Activated T-helper 1 cell treated with anti-CD3 and anti-CD28 coated beads, Interleukin-2, amount 50 U/mL, for 16 hours (primary cell): Measurements from ENCODE around the gene CELF4.
"Not testable (repeated sequence)": the region's sequence is repeated elsewhere in the genome, so short reads cannot be mapped to it uniquely, and the experiment has no call there.

Source experiments
- DNase-seq, 2 donors: peaks; one replicate each; pipeline ENCODE4 v3.0.0-alpha.2; 2020; ENCODE audit warnings: low read depth in 1 of 2, low spot score in 1 of 2

CELF4 gene

GRCh38 chr18:37473195-37473840, 92.3 kb downstream of the CELF4 start:
- no peak for DNase-seq

DNA sequence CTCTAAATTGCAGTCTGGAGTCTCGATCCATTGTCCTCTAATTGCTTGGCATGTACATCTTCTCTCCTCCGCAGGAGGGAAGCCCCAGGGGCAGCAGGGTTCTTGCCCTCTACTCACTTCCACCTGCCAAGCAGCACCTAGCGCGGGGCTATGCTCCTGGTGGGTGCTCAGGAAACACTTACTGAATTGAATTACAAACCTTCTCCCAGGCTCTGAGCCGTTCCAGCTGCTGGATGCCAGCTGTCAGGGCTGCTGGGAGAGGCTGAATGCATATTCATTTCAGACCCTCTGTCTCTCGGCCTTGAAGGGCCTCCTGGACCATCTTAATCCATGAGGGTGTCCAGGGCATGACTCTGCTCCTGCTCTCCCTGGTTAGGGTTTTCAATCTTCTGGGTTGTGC, 94.0 kb downstream of the CELF4 start:
- no peak for DNase-seq

GRCh38 chr18:37470986-37471385, 94.6 kb downstream of the CELF4 start:
- DNase-seq: no peak

DNA sequence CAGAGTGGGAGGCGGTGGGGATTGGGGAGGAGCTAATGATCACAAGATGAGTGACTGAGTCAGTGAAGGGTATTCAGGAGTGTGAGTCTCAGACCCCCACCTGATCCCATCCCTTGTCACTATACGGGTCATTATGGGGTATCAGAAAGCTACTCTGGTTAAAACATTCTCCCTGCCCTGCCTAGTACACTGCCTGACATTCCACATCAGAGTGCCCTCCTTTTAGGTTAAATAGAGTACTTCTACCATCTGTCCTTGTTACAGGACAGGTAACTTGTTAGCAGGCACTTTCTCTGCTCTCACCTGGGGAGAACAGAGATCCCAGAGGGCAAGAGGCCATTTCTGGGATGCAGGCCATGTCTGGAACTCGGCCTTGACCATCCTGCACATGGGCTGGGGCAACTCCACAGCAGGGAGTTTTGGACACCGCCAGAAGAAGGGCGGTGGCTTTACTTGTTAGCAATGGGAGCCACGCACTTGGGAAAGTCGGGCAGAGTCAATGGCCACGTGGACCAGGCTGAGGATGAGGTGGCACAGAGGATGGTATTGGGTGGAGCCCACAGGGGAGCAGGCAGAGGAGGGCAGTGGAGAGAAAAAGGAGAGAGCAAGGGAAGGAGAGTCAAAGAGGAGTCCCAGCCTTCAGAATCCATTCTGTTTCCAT, 98.5 kb downstream of the CELF4 start:
- DNase-seq: no peak

GRCh38 chr18:37465958-37466357, 99.6 kb downstream of the CELF4 start:
- no peak for DNase-seq

- no peak for DNase-seq
Measured at GRCh38 chr18:37464257-37464656, 101.3 kb downstream of the CELF4 start.

- DNase-seq: not testable (repeated sequence)
Measured at GRCh38 chr18:37461329-37461728, 104.3 kb downstream of the CELF4 start.

GRCh38 chr18:37460604-37461003, 105.0 kb downstream of the CELF4 start:
- DNase-seq: no peak

- no peak for DNase-seq
Measured at GRCh38 chr18:37458697-37459096, 106.9 kb downstream of the CELF4 start.

DNA sequence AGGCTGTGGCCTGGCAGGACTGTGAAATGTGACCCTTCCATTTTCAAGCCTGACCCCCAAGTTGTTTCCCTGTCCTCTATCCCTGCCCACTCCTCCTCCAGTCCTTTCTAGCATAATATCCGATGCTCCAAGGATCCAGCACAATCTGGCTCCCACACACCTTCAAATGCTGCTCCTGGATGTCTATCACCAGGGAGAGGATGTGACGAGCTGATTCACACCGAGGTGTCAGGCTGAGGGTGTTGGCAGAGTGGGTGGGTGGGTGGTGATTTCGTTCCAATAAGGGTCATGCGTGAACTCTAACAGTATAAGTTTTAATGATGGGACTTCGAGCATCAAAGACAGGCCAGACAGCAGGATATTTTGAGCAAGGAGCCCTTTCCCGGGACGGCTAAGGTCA, 107.8 kb downstream of the CELF4 start:
- DNase-seq: no peak

DNA sequence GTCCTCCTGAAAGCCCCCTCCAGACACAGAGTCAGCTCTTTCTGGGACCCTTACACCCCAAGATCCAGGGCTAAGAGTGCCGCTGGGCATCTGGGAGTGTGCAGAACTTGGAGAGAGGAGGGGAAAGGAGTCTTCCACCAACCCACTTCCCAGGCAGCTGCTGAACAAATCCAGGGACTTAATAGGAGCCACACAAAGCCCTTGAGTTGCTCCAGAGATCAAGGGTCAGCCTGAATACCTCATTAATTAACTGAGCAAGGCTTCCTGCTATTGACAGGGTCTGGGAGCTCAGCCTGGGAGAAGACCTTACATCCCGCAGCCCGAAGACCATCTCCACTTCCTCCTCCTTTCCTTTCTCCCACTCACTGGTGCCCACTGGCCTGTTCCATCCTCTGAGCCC, 108.3 kb downstream of the CELF4 start:
- DNase-seq: no peak

- DNase-seq: no peak
Measured at GRCh38 chr18:37456873-37457272, 108.7 kb downstream of the CELF4 start.

- no peak for DNase-seq
Measured at GRCh38 chr18:37456395-37456794, 109.2 kb downstream of the CELF4 start.

DNA sequence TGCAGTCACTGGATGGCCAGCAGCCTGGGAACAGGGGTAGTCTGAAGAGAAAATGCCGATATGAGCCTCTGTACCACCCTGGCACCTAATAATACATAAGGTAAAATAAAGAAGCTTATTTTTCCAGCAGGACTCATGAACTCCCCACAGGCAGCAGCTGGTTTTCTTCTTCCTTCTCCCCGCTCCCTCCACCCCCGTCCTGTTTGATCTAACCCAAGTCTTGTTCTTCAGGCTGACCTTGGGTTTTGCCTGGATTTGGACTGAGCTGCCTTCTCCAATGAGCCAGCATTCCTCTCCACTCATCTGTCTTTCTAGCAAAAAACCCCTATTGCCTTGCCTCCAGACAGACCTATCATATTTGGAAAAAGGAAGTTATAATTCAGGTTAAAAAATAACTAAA, 111.8 kb downstream of the CELF4 start:
- DNase-seq: no peak

DNA sequence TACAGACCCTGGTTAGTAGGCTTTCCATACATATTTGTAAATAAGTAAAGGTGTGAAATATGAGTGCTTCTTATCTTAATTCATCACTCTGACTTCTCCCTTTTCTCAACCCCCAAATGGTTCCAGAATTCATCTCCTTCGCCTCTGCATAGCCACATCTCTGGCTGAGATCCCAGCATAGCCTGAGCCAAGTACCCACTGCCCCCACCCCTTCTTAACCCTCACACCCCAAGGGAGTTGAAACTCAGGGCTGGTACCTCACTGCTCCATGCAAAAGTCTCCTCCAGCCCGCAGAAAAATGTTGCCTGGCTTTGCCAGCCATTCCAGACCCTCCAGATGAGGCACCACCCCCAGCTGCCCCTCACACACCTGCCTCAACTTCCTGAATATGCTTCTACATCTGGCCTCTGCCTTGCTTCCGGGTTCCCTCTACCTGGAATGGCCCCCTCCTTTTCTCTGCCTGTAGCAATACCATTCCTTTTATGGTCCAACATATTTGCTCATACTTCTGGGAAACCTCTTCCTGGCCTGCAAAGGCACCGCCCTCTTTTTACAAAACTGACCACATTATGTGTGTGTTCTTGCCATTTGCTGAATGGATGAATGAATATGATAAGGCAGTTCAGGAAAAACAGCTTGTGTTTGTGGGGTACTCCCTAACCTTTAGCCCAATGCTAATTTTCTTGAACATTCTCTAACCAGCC, 112.8 kb downstream of the CELF4 start:
- DNase-seq: no peak

GRCh38 chr18:37452015-37452414, 113.6 kb downstream of the CELF4 start:
- no peak for DNase-seq

GRCh38 chr18:37451239-37451825, 114.3 kb downstream of the CELF4 start:
- no peak for DNase-seq

DNA sequence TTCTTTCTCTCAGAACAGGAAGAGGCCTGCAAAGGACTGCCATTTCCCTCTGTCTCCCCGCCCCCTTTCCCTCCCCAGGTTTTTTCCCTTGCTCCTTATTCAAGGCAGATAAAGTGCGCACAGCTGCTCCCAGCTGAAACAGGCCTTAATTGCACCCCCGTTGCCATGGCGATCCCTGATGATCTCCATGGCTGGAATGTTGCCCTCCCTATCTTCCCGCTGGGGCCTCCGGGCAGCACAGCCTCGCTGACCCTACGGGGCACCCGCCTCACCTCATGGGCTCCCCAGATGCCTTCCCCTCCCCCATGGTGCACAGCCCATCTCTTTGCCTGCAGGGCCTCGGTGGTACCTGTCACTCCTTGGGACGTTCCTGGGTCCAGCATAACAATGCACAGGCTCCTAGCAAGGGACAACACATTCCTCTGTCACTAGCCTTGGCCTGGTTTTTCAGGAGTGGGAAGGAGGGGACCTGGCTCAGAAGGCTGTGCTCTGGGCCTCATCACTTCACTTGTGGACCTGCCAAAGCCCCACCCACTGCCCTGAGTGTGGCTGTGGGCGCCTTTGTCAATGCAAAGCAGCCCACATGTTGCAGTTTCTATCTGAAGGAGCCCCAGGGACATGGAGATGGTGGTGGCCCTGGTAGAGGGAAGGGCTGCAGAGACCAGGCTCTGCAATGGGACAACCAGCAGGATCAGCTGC, 115.0 kb downstream of the CELF4 start:
- DNase-seq: no peak

DNA sequence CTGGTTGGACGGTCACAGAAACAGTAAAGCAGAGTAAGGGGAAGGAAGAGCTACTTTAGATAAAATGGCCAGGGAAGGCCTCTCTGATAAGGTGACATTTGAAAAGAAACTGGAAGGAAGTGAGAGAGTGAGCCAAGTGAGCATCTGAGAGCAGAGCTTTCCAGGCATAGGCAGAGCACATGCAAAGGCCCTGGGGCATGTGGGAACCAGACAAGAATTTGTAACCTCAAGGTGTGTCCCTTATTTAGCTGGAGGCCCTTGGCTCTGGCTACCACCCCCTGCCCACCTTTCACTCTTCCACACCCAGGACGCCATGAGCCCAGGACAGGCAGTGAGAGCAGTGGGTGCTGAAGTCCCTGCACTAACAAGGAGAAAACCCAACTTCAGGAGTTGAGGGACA, 116.0 kb downstream of the CELF4 start:
- DNase-seq: no peak

GRCh38 chr18:37448946-37449345, 116.7 kb downstream of the CELF4 start:
- DNase-seq: no peak
